PC-9 (cell line): ENCODE data around the gene RASD2. TPM values are rescaled to one million over a fixed set of nuclear protein-coding genes. Genes with fewer than 3 reads are reported as not detected.

Experiments
- BruUV-seq: library from RNA; stranded (reverse); fragments of 400-500 nt; replicated peaks from 2 replicates; lab custom pipeline; 2021; lab: Mats Ljungman, UMichigan
- CTCF ChIA-PET: fragments of 300-600 bp; sonication (Branson Sonifier 250); formaldehyde crosslinking; loops from one replicate; lab custom pipeline; 2022; ENCODE audit warnings: antibody characterized with exemption; lab: Charles Lee
- POLR2A ChIA-PET: fragments of 300-600 bp; sonication (Branson Sonifier 250); formaldehyde crosslinking; loops from one replicate; lab custom pipeline; 2022; ENCODE audit warnings: antibody characterized with exemption; ENCODE audit not compliant: unreplicated experiment; lab: Charles Lee
- DNase-seq, 2 experiments: peaks; one replicate each; pipeline versions ENCODE4 v3.0.0 to v3.0.0-alpha.2; 2015 to 2022; ENCODE audit warnings: mixed read lengths in 1 of 2
- H2AFZ ChIP-seq: fragments of 200-600 bp; sonication (generic); 2 replicates; pipeline ENCODE4 v1.8.1; 2017; ENCODE audit warnings: antibody characterized with exemption
- H3F3A ChIP-seq: fragments of 200-600 bp; sonication (generic); 2 replicates; pipeline ENCODE4 v1.8.1; 2017; ENCODE audit warnings: antibody characterized with exemption, mild to moderate bottlenecking, low read depth; ENCODE audit not compliant: insufficient read depth
- H3K27ac ChIP-seq: fragments of 200-600 bp; sonication (generic); 2 replicates; pipeline ENCODE4 v1.6.1; 2016; ENCODE audit warnings: mixed run types
- H3K27me3 ChIP-seq: fragments of 200-600 bp; sonication (generic); 2 replicates; pipeline ENCODE4 v1.6.1; 2016; ENCODE audit warnings: low read depth, mixed run types; ENCODE audit not compliant: insufficient read depth
- H3K36me3 ChIP-seq: fragments of 200-600 bp; sonication (generic); 2 replicates; pipeline ENCODE4 v1.6.1; 2016; ENCODE audit warnings: low read depth, mixed run types
- H3K4me1 ChIP-seq: fragments of 200-600 bp; sonication (generic); replicated peaks from 2 replicates; pipeline ENCODE4 v1.6.1; 2016; ENCODE audit warnings: mixed run types; ENCODE audit not compliant: insufficient read depth
- H3K4me2 ChIP-seq: fragments of 200-600 bp; sonication (generic); 2 replicates; pipeline ENCODE4 v1.6.1; 2017; ENCODE audit warnings: mixed run types
- H3K4me3 ChIP-seq: fragments of 200-600 bp; sonication (generic); 2 replicates; pipeline ENCODE4 v1.6.1; 2016; ENCODE audit warnings: mixed run types
- H3K79me2 ChIP-seq: fragments of 200-600 bp; sonication (generic); 2 replicates; pipeline ENCODE4 v1.6.1; 2017; ENCODE audit warnings: low read depth, mixed run types
- H3K9me2 ChIP-seq: fragments of 200-600 bp; sonication (generic); 2 replicates; pipeline ENCODE4 v1.8.1; 2017; ENCODE audit warnings: mild to moderate bottlenecking; ENCODE audit not compliant: insufficient read depth
- H3K9me3 ChIP-seq: fragments of 200-600 bp; sonication (generic); 2 replicates; pipeline ENCODE4 v1.8.1; 2016; ENCODE audit warnings: low read depth; ENCODE audit not compliant: insufficient read depth
- H4K20me1 ChIP-seq: fragments of 200-600 bp; sonication (generic); 2 replicates; pipeline ENCODE4 v1.8.1; 2017; ENCODE audit not compliant: insufficient read depth
- CTCF ChIP-seq: fragments of 200-600 bp; sonication (generic); conservative IDR thresholded peaks from 2 replicates; pipeline ENCODE4 v1.6.1; 2017; ENCODE audit warnings: mixed run types, antibody characterized with exemption, mild to moderate bottlenecking, moderate library complexity
- EZH2 ChIP-seq: fragments of 200-600 bp; sonication (generic); IDR thresholded peaks from 2 replicates; pipeline ENCODE4 v1.8.0; 2017; ENCODE audit warnings: antibody characterized with exemption, low read depth
- intact Hi-C: fragments of 100-400 bp; cut with micrococcal nuclease; formaldehyde crosslinking; loops from one replicate; pipeline ENCODE4 v1.10.0; 2022; ENCODE audit not compliant: unreplicated experiment
- total RNA-seq: library from RNA; stranded (reverse); gene quantifications from 2 replicates; pipeline ENCODE4 v1.2.3, GENCODE V29; 2021

The RASD2 gene
- total RNA-seq, 1 experiment from 2014 or later = 0.70 TPM

GRCh38 chr22:35599364-35599763 lies 58.7 kb downstream of the RASD2 start:
- no peaks in the 10 kb centered on the region for H3K79me2 ChIP-seq
- ChIA-PET CTCF (no interaction called here), POLR2A (no interaction called here)

GRCh38 chr22:35600476-35600875 lies 59.8 kb downstream of the RASD2 start:
- BruUV-seq = no TSS peak
- H3F3A ChIP-seq = peaks cover 64% of the 10 kb centered on the region
- H3K36me3 ChIP-seq = no peaks in the 10 kb centered on the region
- H3K9me3 ChIP-seq = no peaks in the 10 kb centered on the region
- H2AFZ ChIP-seq = no peak overlapping the region
- H3K27me3 ChIP-seq = no peaks in the 10 kb centered on the region
- peaks cover 50% of the 10 kb centered on the region for H3K4me1 ChIP-seq
- no peak for TF ChIP-seq CTCF
- TF ChIP-seq EZH2 = no peak
- no peaks in the 10 kb centered on the region for H4K20me1 ChIP-seq
- no peak overlapping the region for H3K4me2 ChIP-seq
- H3K79me2 ChIP-seq = no peaks in the 10 kb centered on the region
- H3K9me2 ChIP-seq = no peaks in the 10 kb centered on the region
- ChIA-PET POLR2A (interaction anchor here (0.6 kb wide), 1 partner anchor 422 kb away, joined by 4 read pairs; no protein-coding TSS in a partner anchor), CTCF (interaction anchor here (0.6 kb wide), 1 partner anchor 577 kb away, joined by 3 read pairs; no protein-coding TSS in a partner anchor)
- DNase-seq = no peak
- H3K27ac ChIP-seq = peak overlapping the region; percentile 10; the same call in 1 of the 2 replicates
- intact Hi-C loops = loop anchor here (5.0 kb wide), 1 partner anchor 288 kb away; no protein-coding TSS in a partner anchor
- H3K4me3 ChIP-seq = no peak overlapping the region

More at GRCh38 chr22:35599364-35599763, 58.7 kb downstream of the RASD2 start:
- no TSS peak for BruUV-seq
- Histone ChIP-seq H3K27ac (no peak overlapping the region), H3K9me3 (no peaks in the 10 kb centered on the region; the same call in 1 of the 2 replicates), H3K4me3 (no peak overlapping the region), H3K36me3 (no peaks in the 10 kb centered on the region), H3F3A (peaks cover 54% of the 10 kb centered on the region), H3K4me1 (peaks cover 39% of the 10 kb centered on the region), H4K20me1 (no peaks in the 10 kb centered on the region), H3K9me2 (no peaks in the 10 kb centered on the region), H3K27me3 (no peaks in the 10 kb centered on the region), H2AFZ (no peak overlapping the region), H3K4me2 (no peak overlapping the region)
- no peak for TF ChIP-seq EZH2
- TF ChIP-seq CTCF = no peak
- intact Hi-C loops = no loop called here
- DNase-seq = no peak

- DNase-seq = no peak
- POLR2A ChIA-PET = no interaction called here
Measured at GRCh38 chr22:35601013-35601580, 60.5 kb downstream of the RASD2 start.

More at GRCh38 chr22:35601013-35601580, 60.5 kb downstream of the RASD2 start:
- Histone ChIP-seq H3F3A (peaks cover 65% of the 10 kb centered on the region), H4K20me1 (no peaks in the 10 kb centered on the region), H3K36me3 (no peaks in the 10 kb centered on the region), H3K4me2 (no peak overlapping the region), H3K79me2 (no peaks in the 10 kb centered on the region), H3K9me2 (no peaks in the 10 kb centered on the region), H3K27ac (peak overlapping the region; percentile 91), H2AFZ (no peak overlapping the region), H3K4me3 (no peak overlapping the region), H3K4me1 (peaks cover 56% of the 10 kb centered on the region), H3K9me3 (no peaks in the 10 kb centered on the region), H3K27me3 (no peaks in the 10 kb centered on the region)
- TF ChIP-seq CTCF (no peak), EZH2 (no peak)
- CTCF ChIA-PET = interaction anchor here (0.6 kb wide), 1 partner anchor 576 kb away, joined by 3 read pairs; no protein-coding TSS in a partner anchor
- intact Hi-C loops = loop anchor here (5.0 kb wide), 1 partner anchor 289 kb away; no protein-coding TSS in a partner anchor
- no TSS peak for BruUV-seq
